Liver (tissue), 9 donors: Measurements from ENCODE around the gene MRPS14. TPM values are rescaled to one million over a fixed set of nuclear protein-coding genes. Genes with fewer than 3 reads are reported as not detected.

Source experiments
- DNase-seq: peaks from one replicate; pipeline ENCODE4 v3.0.0-alpha.2; 2017; ENCODE audit warnings: low spot score
- H3K27ac ChIP-seq, 2 donors: one replicate each; pipeline ENCODE4 v1.7.0; 2013; ENCODE audit warnings: inconsistent platforms in 2 of 2, low read length in 2 of 2, control low read depth in 1 of 2, low read depth in 1 of 2, mild to moderate bottlenecking in 1 of 2
- H3K27me3 ChIP-seq, 4 donors: one replicate each; pipeline versions ENCODE4 v1.6.1 to v1.7.0; 2013; ENCODE audit warnings: low read length in 3 of 4, inconsistent platforms in 1 of 4, mild to moderate bottlenecking in 1 of 4, moderate library complexity in 1 of 4; ENCODE audit not compliant: control insufficient read depth in 4 of 4, insufficient read depth in 4 of 4
- H3K36me3 ChIP-seq, 4 donors: one replicate each; pipeline versions ENCODE4 v1.6.1 to v1.7.0; 2013; ENCODE audit warnings: low read length in 3 of 4, mild to moderate bottlenecking in 3 of 4, low read depth in 1 of 4, moderate library complexity in 1 of 4; ENCODE audit not compliant: control insufficient read depth in 4 of 4, insufficient read depth in 3 of 4
- H3K4me1 ChIP-seq, 4 donors: one replicate each; pipeline versions ENCODE4 v1.6.1 to v1.7.0; 2013; ENCODE audit warnings: low read length in 3 of 4, mild to moderate bottlenecking in 3 of 4, moderate library complexity in 1 of 4; ENCODE audit not compliant: control insufficient read depth in 4 of 4, insufficient read depth in 4 of 4
- H3K4me3 ChIP-seq, 3 donors: one replicate each; pipeline versions ENCODE4 v1.6.1 to v1.7.0; 2013; ENCODE audit warnings: low read length in 3 of 3, control low read depth in 1 of 3, low read depth in 1 of 3, mild to moderate bottlenecking in 1 of 3
- H3K9ac ChIP-seq, 2 donors: one replicate each; pipeline ENCODE4 v1.7.0; 2013; ENCODE audit warnings: low read length in 2 of 2, mild to moderate bottlenecking in 2 of 2, moderate library complexity in 2 of 2, control low read depth in 1 of 2, low read depth in 1 of 2
- H3K9me3 ChIP-seq, 4 donors: one replicate each; pipeline versions ENCODE4 v1.6.1 to v1.7.0; 2013; ENCODE audit warnings: low read length in 3 of 4; ENCODE audit not compliant: control insufficient read depth in 4 of 4
- ATF3 ChIP-seq: IDR thresholded peaks from 2 replicates; pipeline ENCODE4 v1.6.1; 2016; ENCODE audit warnings: antibody characterized with exemption
- CTCF ChIP-seq: fragments of 150-350 bp; IDR thresholded peaks from 2 replicates; pipeline ENCODE4 v1.5.1; 2017; ENCODE audit warnings: improper control_type of control experiment, low read depth, low read length; ENCODE audit not compliant: missing input control
- EGR1 ChIP-seq, 2 donors: IDR thresholded peaks; 2 replicates each; pipeline ENCODE4 v1.6.1; 2016 to 2018; ENCODE audit warnings: antibody characterized with exemption in 2 of 2, low read depth in 2 of 2
- FOXA1 ChIP-seq: IDR thresholded peaks from 2 replicates; pipeline ENCODE4 v1.6.1; 2016; ENCODE audit warnings: antibody characterized with exemption
- FOXA2 ChIP-seq: IDR thresholded peaks from 2 replicates; pipeline ENCODE4 v1.6.1; 2016; ENCODE audit warnings: antibody characterized with exemption
- GABPA ChIP-seq, 2 donors: IDR thresholded peaks in 1 of 2; conservative IDR thresholded peaks in 1 of 2; 2 replicates each; pipeline ENCODE4 v1.6.1; 2016; ENCODE audit warnings: antibody characterized with exemption in 2 of 2, mild to moderate bottlenecking in 1 of 2, moderate library complexity in 1 of 2
- HNF4A ChIP-seq, 2 donors: conservative IDR thresholded peaks; 2 replicates each; pipeline ENCODE4 v1.6.1; 2016; ENCODE audit warnings: antibody characterized with exemption in 2 of 2, mild to moderate bottlenecking in 2 of 2
- HNF4G ChIP-seq: IDR thresholded peaks from 2 replicates; pipeline ENCODE4 v1.6.1; 2016; ENCODE audit warnings: antibody characterized with exemption
- JUND ChIP-seq, 2 donors: IDR thresholded peaks; 2 replicates each; pipeline ENCODE4 v1.6.1; 2016; ENCODE audit warnings: antibody characterized with exemption in 2 of 2
- MAX ChIP-seq: IDR thresholded peaks from 2 replicates; pipeline ENCODE4 v1.6.1; 2016; ENCODE audit warnings: antibody characterized with exemption
- NR2F2 ChIP-seq: IDR thresholded peaks from 2 replicates; pipeline ENCODE4 v1.6.1; 2016; ENCODE audit warnings: antibody characterized with exemption
- RAD21 ChIP-seq, 2 donors: IDR thresholded peaks; 2 replicates each; pipeline ENCODE4 v1.6.1; 2016; ENCODE audit warnings: antibody characterized with exemption in 2 of 2, mild to moderate bottlenecking in 2 of 2
- RXRA ChIP-seq, 2 donors: IDR thresholded peaks; 2 replicates each; pipeline ENCODE4 v1.6.1; 2017 to 2018; ENCODE audit warnings: antibody characterized with exemption in 2 of 2, mild to moderate bottlenecking in 1 of 2
- SP1 ChIP-seq: IDR thresholded peaks from 2 replicates; pipeline ENCODE4 v1.6.1; 2018; ENCODE audit warnings: antibody characterized with exemption, mild to moderate bottlenecking
- TAF1 ChIP-seq: conservative IDR thresholded peaks from 2 replicates; pipeline ENCODE4 v1.6.1; 2016; ENCODE audit warnings: antibody characterized with exemption, mild to moderate bottlenecking
- YY1 ChIP-seq: IDR thresholded peaks from 2 replicates; pipeline ENCODE4 v1.6.1; 2016; ENCODE audit warnings: antibody characterized with exemption, mild to moderate bottlenecking
- WGBS: extraction: QIAGEN DNeasy Blood & Tissue Kit; methylation state at CpG from one replicate; pipeline ENCODE4 v1.1.7; 2013; 5-methylcytosine and 5-hydroxymethylcytosine counted together
- polyA plus RNA-seq, 2 donors: library from polyadenylated mRNA; stranded (reverse) in 1 of 2; unstranded in 1 of 2; fragments of 200-250 nt in 1 of 2; fragments of >200 nt in 1 of 2; fragmentation: Nextera tagmentation in 1 of 2; extraction: Ambion mirVana in 1 of 2; gene quantifications; one replicate each; pipeline versions ENCODE4 v1.2.1 to v1.2.3, GENCODE V29; 2013 to 2015
- total RNA-seq, 2 donors: library from RNA; depleted of rRNA; stranded (reverse); fragments of >200 nt; gene quantifications; one replicate each; pipeline ENCODE4 v1.2.3, GENCODE V29; 2014
- TF ChIP-seq, protein P1 (sequence below): IDR thresholded peaks from 2 replicates; pipeline ENCODE4 v1.6.1; 2016; ENCODE audit warnings: antibody characterized with exemption
- TF ChIP-seq, protein P2 (sequence below): IDR thresholded peaks from 2 replicates; pipeline ENCODE4 v1.6.1; 2016; ENCODE audit warnings: antibody characterized with exemption, mild to moderate bottlenecking
- donor health status: healthy.
- donor health status: healthy.
- donor health status: healthy.
- donor health status: healthy.
- donor health status: healthy.

MRPS14 gene
- total and polyA plus RNA-seq, 4 donors, result 14.9 to 41.4 (median 22.4) TPM

DNA sequence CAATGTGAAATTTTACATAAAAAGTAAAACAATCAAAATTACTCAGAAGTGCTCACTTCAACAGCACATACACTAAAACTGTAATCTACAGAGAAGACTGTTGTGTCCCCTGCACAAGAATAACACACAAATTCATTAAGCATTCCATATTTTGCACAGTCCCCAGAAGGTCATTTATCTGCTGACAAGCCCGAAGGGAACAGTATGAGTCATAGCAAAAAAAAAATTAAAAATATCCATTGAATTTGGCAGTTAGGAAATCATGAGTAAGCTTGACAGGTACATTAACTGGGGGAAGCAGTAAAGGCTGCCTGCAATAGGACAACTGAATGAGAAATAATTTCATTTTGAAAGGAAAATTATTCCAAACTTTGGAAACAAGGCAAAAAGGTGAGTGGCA is 26.7 kb downstream of the MRPS14 start:
- Histone ChIP-seq H3K27me3 (no peaks in the 10 kb centered on the region), H3K27ac (no peak overlapping the region), H3K36me3 (no peaks in the 10 kb centered on the region), H3K9ac (no peak overlapping the region), H3K4me3 (no peak overlapping the region), H3K4me1 (peaks cover 0 to 19% (median 1%) of the 10 kb centered on the region in 4 donors), H3K9me3 (no peaks in the 10 kb centered on the region)
- WGBS, result 59% methylated on average over 1 of the region's 1 CpG
- TF ChIP-seq FOXA1 (no peak), YY1 (no peak), RAD21 (IDR thresholded peaks at IDR 0.05) (no peak), RXRA (IDR thresholded peaks at IDR 0.05) (no peak), HNF4G (no peak), MAX (no peak), TAF1 (no peak), NR2F2 (no peak), EGR1 (IDR thresholded peaks at IDR 0.05; ENCODE audit: low read depth in 2 of 2) (no peak), SP1 (no peak), HNF4A (conservative IDR thresholded peaks at IDR 0.05) (no peak), JUND (IDR thresholded peaks at IDR 0.05) (no peak)
- TF ChIP-seq, protein P1, sequence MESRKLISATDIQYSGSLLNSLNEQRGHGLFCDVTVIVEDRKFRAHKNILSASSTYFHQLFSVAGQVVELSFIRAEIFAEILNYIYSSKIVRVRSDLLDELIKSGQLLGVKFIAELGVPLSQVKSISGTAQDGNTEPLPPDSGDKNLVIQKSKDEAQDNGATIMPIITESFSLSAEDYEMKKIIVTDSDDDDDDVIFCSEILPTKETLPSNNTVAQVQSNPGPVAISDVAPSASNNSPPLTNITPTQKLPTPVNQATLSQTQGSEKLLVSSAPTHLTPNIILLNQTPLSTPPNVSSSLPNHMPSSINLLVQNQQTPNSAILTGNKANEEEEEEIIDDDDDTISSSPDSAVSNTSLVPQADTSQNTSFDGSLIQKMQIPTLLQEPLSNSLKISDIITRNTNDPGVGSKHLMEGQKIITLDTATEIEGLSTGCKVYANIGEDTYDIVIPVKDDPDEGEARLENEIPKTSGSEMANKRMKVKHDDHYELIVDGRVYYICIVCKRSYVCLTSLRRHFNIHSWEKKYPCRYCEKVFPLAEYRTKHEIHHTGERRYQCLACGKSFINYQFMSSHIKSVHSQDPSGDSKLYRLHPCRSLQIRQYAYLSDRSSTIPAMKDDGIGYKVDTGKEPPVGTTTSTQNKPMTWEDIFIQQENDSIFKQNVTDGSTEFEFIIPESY, result no peak
- DNase-seq, result no peak

DNA sequence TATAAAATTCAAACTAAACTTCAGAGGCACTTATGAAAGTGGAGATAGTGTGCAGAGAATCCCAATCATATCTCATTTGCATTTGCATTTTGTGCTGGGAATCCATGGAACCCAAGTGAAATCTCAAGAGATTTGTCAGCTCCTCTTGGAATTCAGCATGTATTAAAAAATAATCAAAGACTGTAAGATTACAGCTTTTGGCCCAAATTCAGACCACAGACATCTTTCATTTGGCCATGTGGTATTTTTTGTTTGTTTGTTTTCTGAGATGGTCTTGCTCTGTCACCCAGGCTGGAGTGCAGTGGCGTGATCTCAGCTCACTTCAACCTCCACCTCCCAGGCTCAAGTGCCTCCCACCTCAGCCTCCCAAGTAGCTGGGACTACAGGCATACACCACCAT is 27.3 kb downstream of the MRPS14 start:
- Histone ChIP-seq H3K9me3 (no peaks in the 10 kb centered on the region), H3K36me3 (no peaks in the 10 kb centered on the region), H3K4me3 (no peak overlapping the region), H3K9ac (no peak overlapping the region), H3K4me1 (peaks cover 0 to 13% (median 1%) of the 10 kb centered on the region in 4 donors), H3K27me3 (no peaks in the 10 kb centered on the region), H3K27ac (no peak overlapping the region)
- TF ChIP-seq FOXA1 (no peak), ATF3 (no peak), RAD21 (IDR thresholded peaks at IDR 0.05) (no peak), HNF4A (conservative IDR thresholded peaks at IDR 0.05) (no peak), YY1 (no peak)
- DNase-seq, result no peak
- 95% methylated on average over 1 of the region's 1 CpG for WGBS

GRCh38 chr1:174995121-174995520 is 28.1 kb downstream of the MRPS14 start:
- Histone ChIP-seq H3K4me3 (no peak overlapping the region), H3K4me1 (peaks cover 0 to 8% (median 4%) of the 10 kb centered on the region in 4 donors), H3K27me3 (no peaks in the 10 kb centered on the region), H3K27ac (no peak overlapping the region), H3K9ac (no peak overlapping the region), H3K36me3 (no peaks in the 10 kb centered on the region), H3K9me3 (no peaks in the 10 kb centered on the region)
- no peak for DNase-seq
- 70% methylated on average over 3 of the region's 3 CpGs for WGBS
- TF ChIP-seq HNF4G, result no peak
- TF ChIP-seq HNF4A (conservative IDR thresholded peaks at IDR 0.05), result no peak
- TF ChIP-seq TAF1, result no peak
- no peak for TF ChIP-seq EGR1 (IDR thresholded peaks at IDR 0.05; ENCODE audit: low read depth in 2 of 2)
- no peak for TF ChIP-seq RXRA (IDR thresholded peaks at IDR 0.05)
- no peak for TF ChIP-seq FOXA1
- TF ChIP-seq, protein P2, sequence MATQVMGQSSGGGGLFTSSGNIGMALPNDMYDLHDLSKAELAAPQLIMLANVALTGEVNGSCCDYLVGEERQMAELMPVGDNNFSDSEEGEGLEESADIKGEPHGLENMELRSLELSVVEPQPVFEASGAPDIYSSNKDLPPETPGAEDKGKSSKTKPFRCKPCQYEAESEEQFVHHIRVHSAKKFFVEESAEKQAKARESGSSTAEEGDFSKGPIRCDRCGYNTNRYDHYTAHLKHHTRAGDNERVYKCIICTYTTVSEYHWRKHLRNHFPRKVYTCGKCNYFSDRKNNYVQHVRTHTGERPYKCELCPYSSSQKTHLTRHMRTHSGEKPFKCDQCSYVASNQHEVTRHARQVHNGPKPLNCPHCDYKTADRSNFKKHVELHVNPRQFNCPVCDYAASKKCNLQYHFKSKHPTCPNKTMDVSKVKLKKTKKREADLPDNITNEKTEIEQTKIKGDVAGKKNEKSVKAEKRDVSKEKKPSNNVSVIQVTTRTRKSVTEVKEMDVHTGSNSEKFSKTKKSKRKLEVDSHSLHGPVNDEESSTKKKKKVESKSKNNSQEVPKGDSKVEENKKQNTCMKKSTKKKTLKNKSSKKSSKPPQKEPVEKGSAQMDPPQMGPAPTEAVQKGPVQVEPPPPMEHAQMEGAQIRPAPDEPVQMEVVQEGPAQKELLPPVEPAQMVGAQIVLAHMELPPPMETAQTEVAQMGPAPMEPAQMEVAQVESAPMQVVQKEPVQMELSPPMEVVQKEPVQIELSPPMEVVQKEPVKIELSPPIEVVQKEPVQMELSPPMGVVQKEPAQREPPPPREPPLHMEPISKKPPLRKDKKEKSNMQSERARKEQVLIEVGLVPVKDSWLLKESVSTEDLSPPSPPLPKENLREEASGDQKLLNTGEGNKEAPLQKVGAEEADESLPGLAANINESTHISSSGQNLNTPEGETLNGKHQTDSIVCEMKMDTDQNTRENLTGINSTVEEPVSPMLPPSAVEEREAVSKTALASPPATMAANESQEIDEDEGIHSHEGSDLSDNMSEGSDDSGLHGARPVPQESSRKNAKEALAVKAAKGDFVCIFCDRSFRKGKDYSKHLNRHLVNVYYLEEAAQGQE, result no peak
- no peak for TF ChIP-seq YY1
- TF ChIP-seq, protein P1, result no peak
- TF ChIP-seq FOXA2, result no peak
- no peak for TF ChIP-seq NR2F2
- no peak for TF ChIP-seq MAX
- TF ChIP-seq SP1, result no peak
- TF ChIP-seq CTCF, result no peak
- no peak for TF ChIP-seq GABPA (IDR thresholded peaks at IDR 0.05 in 1 of 2, conservative IDR thresholded peaks at IDR 0.05 in 1 of 2)
